Endothelial cell (in vitro differentiated cells): ENCODE results near the gene JAK1. TPM values are rescaled to one million over a fixed set of nuclear protein-coding genes. Genes with fewer than 3 reads are reported as not detected.

ENCODE experiments used
- DNase-seq: peaks from one replicate; pipeline ENCODE4 v3.0.0; 2021; ENCODE audit warnings: low spot score
- H3K27ac Mint-ChIP-seq: one replicate; pipeline ENCODE4 v1.8.0; 2021; ENCODE audit warnings: mixed read lengths, inconsistent platforms; ENCODE audit not compliant: unreplicated experiment
- H3K27me3 Mint-ChIP-seq: one replicate; pipeline ENCODE4 v1.8.0; 2021; ENCODE audit warnings: mild to moderate bottlenecking, moderate library complexity, mixed read lengths, inconsistent platforms; ENCODE audit not compliant: unreplicated experiment
- H3K36me3 Mint-ChIP-seq: one replicate; pipeline ENCODE4 v1.8.0; 2021; ENCODE audit warnings: mild to moderate bottlenecking, low read depth, mixed read lengths, inconsistent platforms; ENCODE audit not compliant: unreplicated experiment
- H3K4me1 Mint-ChIP-seq: one replicate; pipeline ENCODE4 v1.8.0; 2021; ENCODE audit warnings: mild to moderate bottlenecking, mixed read lengths, inconsistent platforms; ENCODE audit not compliant: unreplicated experiment
- H3K4me3 Mint-ChIP-seq: one replicate; pipeline ENCODE4 v1.8.0; 2021; ENCODE audit warnings: mild to moderate bottlenecking, mixed read lengths, inconsistent platforms; ENCODE audit not compliant: unreplicated experiment
- H3K9me3 Mint-ChIP-seq: one replicate; pipeline ENCODE4 v1.8.0; 2021; ENCODE audit warnings: mixed read lengths, inconsistent platforms; ENCODE audit not compliant: unreplicated experiment
- CTCF ChIP-seq: fragments of 200-600 bp; sonication (generic); IDR thresholded peaks from one replicate; pipeline ENCODE4 v1.5.0; 2021; ENCODE audit warnings: antibody characterized with exemption; ENCODE audit not compliant: unreplicated experiment
- total RNA-seq: library from RNA; stranded (reverse); fragmentation: NEBNext Ultra II Directional; extraction: Animal tissue kit (Norgen Biotek cat#: 25700); gene quantifications from one replicate; pipeline ENCODE4 v1.2.1, GENCODE V29; 2021; ENCODE audit not compliant: unreplicated experiment

JAK1 gene
- total RNA-seq, 1 donor from 2014 or later = 202 TPM

- H3K27ac Mint-ChIP-seq = peak overlapping the region; percentile 99
- no peak for DNase-seq
- H3K4me3 Mint-ChIP-seq = no peak overlapping the region
- H3K4me1 Mint-ChIP-seq = peaks cover 92% of the 10 kb centered on the region
- H3K9me3 Mint-ChIP-seq = no peaks in the 10 kb centered on the region
- TF ChIP-seq CTCF = no peak
- peaks cover 4% of the 10 kb centered on the region for H3K27me3 Mint-ChIP-seq
- peaks cover 9% of the 10 kb centered on the region for H3K36me3 Mint-ChIP-seq
Measured at GRCh38 chr1:64890699-64891447, 75.5 kb downstream of the JAK1 start.

GRCh38 chr1:64887689-64888217 is 78.6 kb downstream of the JAK1 start:
- Mint-ChIP-seq H3K9me3 (no peaks in the 10 kb centered on the region), H3K27ac (peak overlapping the region; percentile 64), H3K4me1 (peaks cover 77% of the 10 kb centered on the region), H3K27me3 (peaks cover 5% of the 10 kb centered on the region), H3K36me3 (peaks cover 21% of the 10 kb centered on the region), H3K4me3 (peak overlapping the region; percentile 13)
- DNase-seq = no peak
- TF ChIP-seq CTCF = no peak

- H3K4me1 Mint-ChIP-seq = peaks cover 71% of the 10 kb centered on the region
Measured at GRCh38 chr1:64886877-64887276, 79.5 kb downstream of the JAK1 start.

GRCh38 chr1:64885648-64886047 is 80.7 kb downstream of the JAK1 start:
- Mint-ChIP-seq H3K4me1 (peaks cover 66% of the 10 kb centered on the region), H3K27me3 (peaks cover 5% of the 10 kb centered on the region), H3K27ac (no peak overlapping the region), H3K9me3 (no peaks in the 10 kb centered on the region), H3K4me3 (no peak overlapping the region), H3K36me3 (peaks cover 28% of the 10 kb centered on the region)
- no peak for TF ChIP-seq CTCF
- DNase-seq = no peak

More at GRCh38 chr1:64886877-64887276, 79.5 kb downstream of the JAK1 start:
- Mint-ChIP-seq H3K27ac (peak overlapping the region; percentile 67), H3K4me3 (no peak overlapping the region), H3K9me3 (no peaks in the 10 kb centered on the region), H3K27me3 (peaks cover 5% of the 10 kb centered on the region), H3K36me3 (peaks cover 25% of the 10 kb centered on the region)
- no peak for DNase-seq
- no peak for TF ChIP-seq CTCF
